ENCODE results near the gene S100A5. TPM values are rescaled to one million over a fixed set of nuclear protein-coding genes. Genes with fewer than 3 reads are reported as not detected.

Gene S100A5
- total and polyA plus RNA-seq, 9 of the 15 experiments (the other 6 are each of a cell fraction or from before 2014, with no cell fraction given) = 0.56 to 1.4 (median 0.64) TPM; not detected in 5

DNA sequence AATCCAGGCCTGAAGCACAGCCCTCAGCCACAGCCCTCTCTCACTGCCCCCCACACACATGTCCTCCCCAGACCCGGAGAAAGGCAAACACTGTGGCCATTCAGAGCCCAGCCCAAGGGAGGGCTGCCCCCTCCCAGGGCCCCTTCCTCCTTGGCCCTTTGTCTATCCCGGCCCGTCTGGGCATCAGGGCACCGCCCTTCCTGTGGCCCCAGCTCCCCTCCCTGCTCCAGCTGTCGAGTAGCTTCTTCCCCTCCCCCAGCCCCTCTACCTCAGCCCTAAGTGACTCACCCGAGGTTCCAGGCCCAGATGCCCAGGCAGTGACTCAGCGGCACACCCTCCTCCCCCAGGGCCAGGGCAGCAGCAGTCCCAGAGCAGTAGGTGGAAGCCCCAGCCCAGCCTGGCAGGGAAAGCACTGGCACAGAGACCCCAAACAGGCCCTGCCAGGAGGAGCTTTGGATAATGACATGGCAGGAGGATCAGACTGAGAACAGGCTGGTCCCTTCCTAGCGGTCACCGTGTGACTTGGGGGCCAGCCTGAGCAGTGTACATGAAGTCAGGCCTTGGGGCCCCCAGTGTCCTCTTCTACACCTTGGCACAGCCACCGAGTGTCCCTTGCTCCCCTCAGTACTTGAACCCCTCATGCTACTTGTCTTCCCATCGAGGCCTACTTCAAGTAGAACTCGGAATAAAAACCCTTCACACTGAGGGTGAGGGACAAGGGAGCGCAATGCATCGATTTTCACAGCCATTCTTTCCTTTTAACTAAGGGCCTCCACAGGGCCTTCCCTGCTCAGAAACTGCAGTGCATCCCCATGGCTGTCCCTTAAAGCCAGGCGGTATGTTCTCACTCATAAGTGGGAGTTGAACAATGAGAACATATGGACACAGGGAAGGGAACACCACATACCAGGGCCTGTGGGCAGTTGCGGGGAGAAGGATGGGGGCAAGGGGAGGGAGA is 26.0 kb upstream of the S100A5 start:
- Histone ChIP-seq H3K4me1 (replicated peaks in 1 of 2; ENCODE audit: control insufficient read depth in 2 of 2, insufficient read depth in 2 of 2, low read length in 2 of 2) (peaks cover 37 to 38% of the 10 kb centered on the region in 2 experiments), H2AFZ (ENCODE audit: low read depth, low read length) (peak overlapping the region; percentile 91), H3K4me3 (no peak overlapping the region), H3K9ac (ENCODE audit: insufficient read depth in 1 of 2, low read depth in 2 of 2, low read length in 2 of 2) (peak overlapping the region; percentile 60 to 89; a peak in 3 of 4 replicates), H3K9me3 (replicated peaks; ENCODE audit: control insufficient read depth, insufficient read depth, low read depth, low read length) (no peaks in the 10 kb centered on the region), H3K36me3 (ENCODE audit: control insufficient read depth, insufficient read depth, low read length) (no peaks in the 10 kb centered on the region), H3K9me1 (ENCODE audit: control insufficient read depth, insufficient read depth, low read length) (peaks cover 9% of the 10 kb centered on the region), H3K27ac (ENCODE audit: extremely low read depth, low read depth, low read length) (peak overlapping the region; percentile 95), H3K79me2 (ENCODE audit: control insufficient read depth, insufficient read depth, low read length) (no peaks in the 10 kb centered on the region), H4K20me1 (replicated peaks; ENCODE audit: control insufficient read depth, insufficient read depth, low read length) (no peaks in the 10 kb centered on the region), H3K27me3 (ENCODE audit: control insufficient read depth in 2 of 2, insufficient read depth in 2 of 2, low read length in 2 of 2) (no peaks in the 10 kb centered on the region), H3K4me2 (ENCODE audit: insufficient read depth, low read length) (peak overlapping the region; percentile 62)
- POLR2A ChIA-PET = interaction anchor here (0.5 to 1.2 kb wide), 4 partner anchors 37 to 1435 kb away, joined by 3 to 6 read pairs (median 4); partner anchors contain the start of gene S100A1
- DNase-seq (ENCODE audit: extremely low read depth in 1 of 4, low spot score in 3 of 4) = peak; percentile 93 to 97 (median 96)
- FAIRE-seq = peak; percentile 91
- WGBS (ENCODE audit: insufficient coverage, low coverage, missing lambda C conversion rate) = 36% methylated on average over 15 of the region's 16 CpGs
- peak; percentile 89 for ATAC-seq
- BruUV-seq (replicated peaks) = no TSS peak
- CTCF ChIA-PET (ENCODE audit: low intra/inter-chr PET ratio) = interaction anchor here (5.0 kb wide), 1 partner anchor 56 kb away, joined by 58 read pairs; no protein-coding TSS in a partner anchor
- in situ Hi-C loops (cut with MboI) = loop anchor here (5.0 to 10.0 kb wide), 2 partner anchors 34 to 52 kb away; no protein-coding TSS in a partner anchor
- intact Hi-C loops (cut with micrococcal nuclease) = loop anchor here (5.0 kb wide), 1 partner anchor 181 kb away; no protein-coding TSS in a partner anchor
- TF ChIP-seq ZNF23 (CRISPR knock-in tag; IDR thresholded peaks at IDR 0.05) = no peak
- no peak for TF ChIP-seq CREB1 (IDR thresholded peaks at IDR 0.05)
- TF ChIP-seq CREB1 (CRISPR knock-in tag; IDR thresholded peaks at IDR 0.05) = peak; percentile 63; the same call in 1 of the 2 replicates
- TF ChIP-seq, protein P1, sequence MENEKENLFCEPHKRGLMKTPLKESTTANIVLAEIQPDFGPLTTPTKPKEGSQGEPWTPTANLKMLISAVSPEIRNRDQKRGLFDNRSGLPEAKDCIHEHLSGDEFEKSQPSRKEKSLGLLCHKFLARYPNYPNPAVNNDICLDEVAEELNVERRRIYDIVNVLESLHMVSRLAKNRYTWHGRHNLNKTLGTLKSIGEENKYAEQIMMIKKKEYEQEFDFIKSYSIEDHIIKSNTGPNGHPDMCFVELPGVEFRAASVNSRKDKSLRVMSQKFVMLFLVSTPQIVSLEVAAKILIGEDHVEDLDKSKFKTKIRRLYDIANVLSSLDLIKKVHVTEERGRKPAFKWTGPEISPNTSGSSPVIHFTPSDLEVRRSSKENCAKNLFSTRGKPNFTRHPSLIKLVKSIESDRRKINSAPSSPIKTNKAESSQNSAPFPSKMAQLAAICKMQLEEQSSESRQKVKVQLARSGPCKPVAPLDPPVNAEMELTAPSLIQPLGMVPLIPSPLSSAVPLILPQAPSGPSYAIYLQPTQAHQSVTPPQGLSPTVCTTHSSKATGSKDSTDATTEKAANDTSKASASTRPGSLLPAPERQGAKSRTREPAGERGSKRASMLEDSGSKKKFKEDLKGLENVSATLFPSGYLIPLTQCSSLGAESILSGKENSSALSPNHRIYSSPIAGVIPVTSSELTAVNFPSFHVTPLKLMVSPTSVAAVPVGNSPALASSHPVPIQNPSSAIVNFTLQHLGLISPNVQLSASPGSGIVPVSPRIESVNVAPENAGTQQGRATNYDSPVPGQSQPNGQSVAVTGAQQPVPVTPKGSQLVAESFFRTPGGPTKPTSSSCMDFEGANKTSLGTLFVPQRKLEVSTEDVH (IDR thresholded peaks at IDR 0.05; ENCODE audit: low read depth, partially characterized antibody) = no peak
- TF ChIP-seq, protein P2, sequence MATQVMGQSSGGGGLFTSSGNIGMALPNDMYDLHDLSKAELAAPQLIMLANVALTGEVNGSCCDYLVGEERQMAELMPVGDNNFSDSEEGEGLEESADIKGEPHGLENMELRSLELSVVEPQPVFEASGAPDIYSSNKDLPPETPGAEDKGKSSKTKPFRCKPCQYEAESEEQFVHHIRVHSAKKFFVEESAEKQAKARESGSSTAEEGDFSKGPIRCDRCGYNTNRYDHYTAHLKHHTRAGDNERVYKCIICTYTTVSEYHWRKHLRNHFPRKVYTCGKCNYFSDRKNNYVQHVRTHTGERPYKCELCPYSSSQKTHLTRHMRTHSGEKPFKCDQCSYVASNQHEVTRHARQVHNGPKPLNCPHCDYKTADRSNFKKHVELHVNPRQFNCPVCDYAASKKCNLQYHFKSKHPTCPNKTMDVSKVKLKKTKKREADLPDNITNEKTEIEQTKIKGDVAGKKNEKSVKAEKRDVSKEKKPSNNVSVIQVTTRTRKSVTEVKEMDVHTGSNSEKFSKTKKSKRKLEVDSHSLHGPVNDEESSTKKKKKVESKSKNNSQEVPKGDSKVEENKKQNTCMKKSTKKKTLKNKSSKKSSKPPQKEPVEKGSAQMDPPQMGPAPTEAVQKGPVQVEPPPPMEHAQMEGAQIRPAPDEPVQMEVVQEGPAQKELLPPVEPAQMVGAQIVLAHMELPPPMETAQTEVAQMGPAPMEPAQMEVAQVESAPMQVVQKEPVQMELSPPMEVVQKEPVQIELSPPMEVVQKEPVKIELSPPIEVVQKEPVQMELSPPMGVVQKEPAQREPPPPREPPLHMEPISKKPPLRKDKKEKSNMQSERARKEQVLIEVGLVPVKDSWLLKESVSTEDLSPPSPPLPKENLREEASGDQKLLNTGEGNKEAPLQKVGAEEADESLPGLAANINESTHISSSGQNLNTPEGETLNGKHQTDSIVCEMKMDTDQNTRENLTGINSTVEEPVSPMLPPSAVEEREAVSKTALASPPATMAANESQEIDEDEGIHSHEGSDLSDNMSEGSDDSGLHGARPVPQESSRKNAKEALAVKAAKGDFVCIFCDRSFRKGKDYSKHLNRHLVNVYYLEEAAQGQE (IDR thresholded peaks at IDR 0.05; ENCODE audit: borderline replicate concordance) = peak; percentile 50
- TF ChIP-seq, protein P2 (CRISPR knock-in tag; IDR thresholded peaks at IDR 0.05; ENCODE audit: low read depth) = no peak
- TF ChIP-seq XRCC5 (IDR thresholded peaks at IDR 0.05; ENCODE audit: low read depth, low read length) = peak; percentile 43; the same call in 1 of the 2 replicates
- TF ChIP-seq ESRRA (IDR thresholded peaks at IDR 0.05; ENCODE audit: borderline replicate concordance, low read depth) = peak; percentile 9; the same call in 1 of the 2 replicates
- TF ChIP-seq MECOM (CRISPR knock-in tag; IDR thresholded peaks at IDR 0.05) = no peak
- TF ChIP-seq KLF1 (tag; IDR thresholded peaks at IDR 0.05) = peak; percentile 89

All from K562 (cell line).